ENCODE data around the gene FGF11. TPM values are rescaled to one million over a fixed set of nuclear protein-coding genes. Genes with fewer than 3 reads are reported as not detected.
"Not testable (repeated sequence)": the region's sequence is repeated elsewhere in the genome, so short reads cannot be mapped to it uniquely, and the experiment has no call there.

The FGF11 gene
- total RNA-seq, 1 donor from 2014 or later: 3.4 TPM

- peak; percentile 31 for DNase-seq
Measured at GRCh38 chr17:7480089-7480384, 40.7 kb downstream of the FGF11 start.

- DNase-seq: not testable (repeated sequence)
Measured at GRCh38 chr17:7481275-7481674, 42.0 kb downstream of the FGF11 start, which contains the start of gene SLC35G6. TSS of gene SLC35G6 (plus strand) at chr17:7481446. CDS start at chr17:7481517, 71 bp downstream.

GRCh38 chr17:7481842-7482741, 42.8 kb downstream of the FGF11 start:
- DNase-seq: not testable (repeated sequence)

- not testable (repeated sequence) for DNase-seq
Measured at GRCh38 chr17:7482742-7483088, 43.4 kb downstream of the FGF11 start.

GRCh38 chr17:7483255-7484066, 44.1 kb downstream of the FGF11 start:
- peak; percentile 97 for DNase-seq

- DNase-seq: peak; percentile 98
Measured at GRCh38 chr17:7484067-7484918, 45.0 kb downstream of the FGF11 start, which contains the start of gene POLR2A. TSS of gene POLR2A (plus strand) at chr17:7484366.

- DNase-seq: no peak
Measured at GRCh38 chr17:7484919-7485377, 45.6 kb downstream of the FGF11 start.

GRCh38 chr17:7486181-7486580, 46.9 kb downstream of the FGF11 start:
- peak; percentile 40 for DNase-seq

GRCh38 chr17:7490144-7490543, 50.8 kb downstream of the FGF11 start:
- DNase-seq: no peak

- DNase-seq: no peak
Measured at GRCh38 chr17:7491583-7491982, 52.3 kb downstream of the FGF11 start.

GRCh38 chr17:7493941-7494340, 54.6 kb downstream of the FGF11 start:
- DNase-seq: no peak

Other genes starting within 250 kb of the FGF11 start
- gene DLG4, start 219.7 kb upstream of the FGF11 start, total RNA-seq: 16.5 TPM
- gene ACADVL, start 219.6 kb upstream of the FGF11 start, total RNA-seq: 261 TPM
- 47.5 TPM for gene DVL2, start 205.0 kb upstream of the FGF11 start, total RNA-seq
- 27.0 TPM for gene PHF23, start 200.1 kb upstream of the FGF11 start, total RNA-seq
- gene GABARAP, start 197.1 kb upstream of the FGF11 start, total RNA-seq: 223 TPM
- 44.1 TPM for gene CTDNEP1, start 187.8 kb upstream of the FGF11 start, total RNA-seq
- gene ELP5, start 187.3 kb upstream of the FGF11 start, total RNA-seq: 27.5 TPM
- gene CLDN7, start 177.0 kb upstream of the FGF11 start, total RNA-seq: 5.4 TPM
- gene SLC2A4, start 157.8 kb upstream of the FGF11 start, total RNA-seq: 11.7 TPM
- 1.3 TPM for gene YBX2, start 144.9 kb upstream of the FGF11 start, total RNA-seq
- gene EIF5A, start 131.9 kb upstream of the FGF11 start, total RNA-seq: 186 TPM
- 17.2 TPM for gene GPS2, start 124.2 kb upstream of the FGF11 start, total RNA-seq
- 14.2 TPM for gene NEURL4, start 110.2 kb upstream of the FGF11 start, total RNA-seq
- 4.7 TPM for gene ACAP1, start 103.0 kb upstream of the FGF11 start, total RNA-seq
- 6.3 TPM for gene KCTD11, start 87.3 kb upstream of the FGF11 start, total RNA-seq
- gene TMEM95, start 84.4 kb upstream of the FGF11 start, total RNA-seq: not detected
- gene TNK1, start 58.4 kb upstream of the FGF11 start, total RNA-seq: 2.5 TPM
- gene PLSCR3, start 45.0 kb upstream of the FGF11 start, total RNA-seq: 16.0 TPM
- gene TMEM256, start 35.4 kb upstream of the FGF11 start, total RNA-seq: 75.9 TPM
- 8.8 TPM for gene NLGN2, start 31.7 kb upstream of the FGF11 start, total RNA-seq
- not detected for gene SPEM1, start 19.2 kb upstream of the FGF11 start, total RNA-seq
- not detected for gene SPEM2, start 13.9 kb upstream of the FGF11 start, total RNA-seq
- gene SPEM3, start 10.7 kb upstream of the FGF11 start, total RNA-seq: not detected
- 3.3 TPM for gene TMEM102, start 4.1 kb upstream of the FGF11 start, total RNA-seq
- 12.5 TPM for gene CHRNB1, start 5.5 kb downstream of the FGF11 start, total RNA-seq
- gene ZBTB4, start 40.1 kb downstream of the FGF11 start, total RNA-seq: 16.7 TPM
- gene SLC35G6, start 41.9 kb downstream of the FGF11 start, total RNA-seq: not detected
- 73.0 TPM for gene POLR2A, start 44.9 kb downstream of the FGF11 start, total RNA-seq
- gene TNFSF12, start 109.5 kb downstream of the FGF11 start, total RNA-seq: 4.5 TPM
- gene TNFSF13, start 119.2 kb downstream of the FGF11 start, total RNA-seq: 1.7 TPM
- gene SENP3, start 122.4 kb downstream of the FGF11 start, total RNA-seq: 29.8 TPM
- 9.2 TPM for gene CD68, start 140.1 kb downstream of the FGF11 start, total RNA-seq
- 30.7 TPM for gene MPDU1, start 144.3 kb downstream of the FGF11 start, total RNA-seq
- gene SOX15, start 150.6 kb downstream of the FGF11 start, total RNA-seq: 7.8 TPM
- gene FXR2, start 175.4 kb downstream of the FGF11 start, total RNA-seq: 25.5 TPM
- 33.8 TPM for gene SAT2, start 188.3 kb downstream of the FGF11 start, total RNA-seq
- 0.49 TPM for gene SHBG, start 190.6 kb downstream of the FGF11 start, total RNA-seq
- gene ATP1B2, start 211.4 kb downstream of the FGF11 start, total RNA-seq: 2.9 TPM
- gene TP53, start 248.0 kb downstream of the FGF11 start, total RNA-seq: 30.2 TPM
- gene WRAP53, start 249.0 kb downstream of the FGF11 start, total RNA-seq: 3.2 TPM